ENCODE data around the gene ZNF662.

GRCh38 chr3:42868841-42869240 lies 37.1 kb upstream of the ZNF662 start:
- TF ChIP-seq CTCF (IDR thresholded peaks at IDR 0.05) (no peak), POLR2A (IDR thresholded peaks at IDR 0.05) (no peak)
